Measurements from ENCODE around the gene UBE2E2. TPM values are rescaled to one million over a fixed set of nuclear protein-coding genes. Genes with fewer than 3 reads are reported as not detected.
"Not testable (repeated sequence)": the region's sequence is repeated elsewhere in the genome, so short reads cannot be mapped to it uniquely, and the experiment has no call there.

UBE2E2 gene
- total RNA-seq, 2 experiments from 2014 or later, result 0.55 to 1.3 TPM

DNA sequence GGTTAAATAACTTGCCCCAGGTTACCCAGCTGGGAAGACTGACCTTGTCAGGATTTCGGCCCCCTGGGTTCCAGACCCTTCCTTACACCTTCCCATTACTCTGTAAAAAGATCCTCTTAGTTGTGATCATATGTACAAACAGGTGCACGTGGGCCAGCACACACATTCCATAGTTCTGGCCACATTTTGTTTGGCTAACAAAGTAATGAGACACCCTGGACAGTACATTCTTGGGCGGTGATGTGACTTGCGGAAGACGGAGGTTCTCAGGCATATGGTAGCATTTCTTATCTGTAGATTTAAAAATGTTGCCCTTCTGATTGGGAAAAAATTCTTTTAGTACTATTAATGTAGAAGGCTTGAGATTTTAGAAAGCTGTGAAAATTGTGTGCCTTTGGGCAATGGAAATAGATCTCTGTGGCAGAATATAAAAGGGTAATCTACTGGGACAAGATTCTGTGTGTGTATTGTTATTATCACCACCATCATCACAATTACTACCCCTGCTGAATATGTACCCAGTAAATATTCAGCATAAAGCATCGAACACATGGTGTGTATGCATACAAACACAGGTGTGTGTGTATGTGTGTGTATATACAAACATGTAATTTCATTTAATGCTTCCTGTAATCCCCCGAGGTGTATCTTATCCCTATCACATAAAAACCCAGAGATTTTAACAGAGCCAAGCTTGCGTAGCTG lies 397.2 kb downstream of the UBE2E2 start:
- Mint-ChIP-seq H3K36me3 (ENCODE audit: low read depth) (no peaks in the 10 kb centered on the region), H3K4me1 (no peaks in the 10 kb centered on the region), H3K27me3 (no peaks in the 10 kb centered on the region), H3K4me3 (no peak overlapping the region), H3K9me3 (no peaks in the 10 kb centered on the region), H3K27ac (no peak overlapping the region)
- ChIA-PET POLR2A (no interaction called here), CTCF (no interaction called here)
- no peak for DNase-seq

DNA sequence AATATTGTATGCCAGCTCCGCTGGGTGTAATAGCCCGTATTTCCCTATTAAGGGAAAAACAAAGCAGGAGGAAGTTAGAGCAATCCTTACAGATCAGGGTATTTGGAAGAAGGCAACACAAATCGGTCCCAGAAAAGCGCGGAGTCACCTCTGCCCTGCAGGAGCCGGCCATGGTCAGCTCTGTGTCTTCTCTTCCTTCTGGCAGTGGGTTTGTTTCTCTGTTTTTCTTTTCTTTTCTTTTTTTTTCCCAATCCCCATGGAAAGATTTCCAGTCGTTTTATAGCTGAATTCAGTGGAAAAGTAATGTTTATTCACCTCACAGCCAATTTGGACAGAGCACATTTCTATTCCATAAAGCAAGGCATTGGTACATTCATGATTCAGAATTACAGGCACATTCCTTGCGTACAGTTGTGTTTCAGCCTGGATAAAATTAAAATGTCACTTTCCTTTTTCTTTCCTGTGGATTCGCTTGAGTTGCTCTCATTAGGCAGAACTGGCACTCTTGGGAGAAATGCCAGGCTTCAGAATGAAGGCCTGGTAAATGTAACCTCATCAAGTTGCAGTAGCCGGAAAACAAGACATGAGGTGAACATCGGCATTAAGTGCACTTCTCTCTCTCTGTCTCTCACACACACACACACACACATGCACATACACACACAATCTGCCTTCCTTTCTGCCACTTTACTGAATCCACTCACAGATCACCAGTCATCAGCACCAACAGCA lies 398.1 kb downstream of the UBE2E2 start:
- ChIA-PET POLR2A (no interaction called here), CTCF (no interaction called here)
- Mint-ChIP-seq H3K4me3 (no peak overlapping the region), H3K36me3 (ENCODE audit: low read depth) (no peaks in the 10 kb centered on the region), H3K27ac (no peak overlapping the region), H3K9me3 (no peaks in the 10 kb centered on the region), H3K27me3 (no peaks in the 10 kb centered on the region), H3K4me1 (no peaks in the 10 kb centered on the region)
- DNase-seq, result no peak

DNA sequence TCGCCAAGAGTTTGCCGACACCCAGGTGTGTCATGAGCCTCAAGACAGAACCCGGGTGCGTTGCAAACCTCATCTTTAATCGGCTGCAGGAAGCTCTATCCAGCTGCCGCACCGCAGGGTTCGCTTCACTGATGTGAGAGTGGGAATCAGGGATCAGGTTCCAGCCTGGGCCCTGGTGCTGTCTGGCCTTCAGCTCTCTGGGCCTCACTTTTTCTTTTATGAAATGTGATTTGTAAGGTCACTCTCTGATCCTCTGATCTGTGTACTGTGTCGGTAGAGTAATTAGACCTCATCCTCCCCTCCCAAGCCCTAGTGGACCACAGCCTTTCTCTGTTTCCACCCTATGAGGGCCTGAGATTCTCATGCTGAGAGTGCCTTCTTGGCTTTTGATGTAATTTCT lies 399.8 kb downstream of the UBE2E2 start:
- CTCF ChIA-PET, result no interaction called here
- no peaks in the 10 kb centered on the region for H3K9me3 Mint-ChIP-seq

DNA sequence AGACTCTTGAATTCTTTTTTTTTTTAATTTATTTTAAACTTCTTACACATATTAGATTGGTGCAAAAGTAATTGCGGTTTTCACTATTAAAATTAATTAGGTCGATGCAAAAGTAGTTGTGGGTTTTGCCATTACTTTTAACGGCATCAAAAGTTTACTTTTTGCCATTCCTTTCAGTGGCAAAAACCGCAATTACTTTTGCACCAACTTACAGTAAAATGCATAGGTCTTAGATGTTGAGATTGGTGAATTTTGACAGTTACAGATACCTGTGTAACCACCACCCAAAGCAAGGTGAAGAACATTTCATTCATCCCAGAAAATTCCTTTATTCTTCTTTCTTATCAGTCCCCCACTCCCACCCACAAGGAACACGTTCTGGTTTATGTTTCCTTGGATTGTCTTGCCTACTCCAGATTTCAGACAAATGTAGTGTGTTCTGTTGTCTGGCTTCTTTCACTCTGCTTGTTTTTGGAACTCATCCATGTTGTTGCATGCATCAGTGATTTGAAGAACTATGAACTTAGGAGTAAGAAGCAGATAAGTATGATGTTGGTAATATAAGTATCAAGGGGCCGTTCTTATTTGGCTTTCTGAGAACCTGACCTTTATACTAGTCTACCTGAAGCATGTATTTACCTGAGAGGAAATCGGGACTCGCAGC lies 404.2 kb downstream of the UBE2E2 start:
- Mint-ChIP-seq H3K9me3 (no peaks in the 10 kb centered on the region), H3K4me3 (no peak overlapping the region), H3K36me3 (ENCODE audit: low read depth) (no peaks in the 10 kb centered on the region), H3K27ac (no peak overlapping the region), H3K4me1 (no peaks in the 10 kb centered on the region), H3K27me3 (no peaks in the 10 kb centered on the region)
- POLR2A ChIA-PET, result no interaction called here
- CTCF ChIA-PET, result no interaction called here
- no peak for DNase-seq

More for the DNA sequence above, 399.8 kb downstream of the UBE2E2 start:
- H3K27me3 Mint-ChIP-seq, result no peaks in the 10 kb centered on the region
- H3K4me3 Mint-ChIP-seq, result no peak overlapping the region
- no peak for DNase-seq
- POLR2A ChIA-PET, result no interaction called here
- H3K27ac Mint-ChIP-seq, result no peak overlapping the region
- no peaks in the 10 kb centered on the region for H3K4me1 Mint-ChIP-seq
- no peaks in the 10 kb centered on the region for H3K36me3 Mint-ChIP-seq (ENCODE audit: low read depth)

DNA sequence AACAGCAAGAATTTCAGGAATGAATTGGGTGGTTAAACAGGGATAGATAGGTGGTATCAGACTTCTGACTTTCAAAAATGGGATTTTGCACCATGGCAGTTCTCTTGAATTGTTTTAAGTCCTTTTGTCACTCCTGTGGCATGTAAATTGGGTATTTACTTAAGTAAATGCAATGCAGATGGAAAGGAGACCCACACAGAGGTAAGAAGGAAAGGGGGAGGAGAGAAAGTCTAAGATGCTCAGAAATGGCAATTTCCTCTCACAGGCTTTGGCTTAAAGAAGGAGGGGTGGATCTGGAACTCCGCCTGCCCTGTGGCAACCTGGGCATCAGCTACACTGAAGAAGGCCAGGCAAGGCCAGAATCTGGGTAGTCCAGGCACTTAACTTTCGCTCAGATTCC lies 405.5 kb downstream of the UBE2E2 start:
- H3K36me3 Mint-ChIP-seq (ENCODE audit: low read depth), result no peaks in the 10 kb centered on the region

DNA sequence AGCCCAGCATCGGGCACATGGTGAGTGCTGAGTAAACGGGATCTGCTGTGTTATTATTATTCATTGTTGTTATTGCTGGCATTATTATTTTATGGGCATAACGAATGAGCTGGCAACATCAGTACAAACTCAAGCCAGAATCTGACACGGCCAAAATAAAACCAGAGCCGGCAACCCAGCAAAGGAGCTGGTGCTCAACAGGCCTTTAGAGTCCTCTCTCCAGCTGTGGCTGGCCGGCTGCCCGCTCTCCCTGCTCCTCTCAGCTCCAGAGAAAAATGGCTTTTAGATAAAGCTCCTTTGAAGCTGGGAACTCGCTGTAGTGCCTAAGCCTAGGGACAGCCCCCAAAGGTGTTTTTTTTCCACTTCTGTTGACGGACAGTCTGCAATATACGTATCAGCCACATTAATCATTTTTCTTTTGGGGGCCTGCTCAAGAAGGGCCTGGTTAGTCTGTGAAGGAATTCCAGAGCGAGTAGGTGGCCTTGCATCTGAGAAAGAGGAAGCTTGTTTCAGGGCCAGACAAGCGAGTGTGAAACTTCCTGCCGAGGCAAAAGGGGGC lies 408.7 kb downstream of the UBE2E2 start:
- H3K9me3 Mint-ChIP-seq, result no peaks in the 10 kb centered on the region
- DNase-seq, result no peak
- peaks cover under 1% of the 10 kb centered on the region for H3K4me1 Mint-ChIP-seq
- no peak overlapping the region for H3K4me3 Mint-ChIP-seq
- no peaks in the 10 kb centered on the region for H3K36me3 Mint-ChIP-seq (ENCODE audit: low read depth)
- ChIA-PET POLR2A (no interaction called here), CTCF (no interaction called here)
- H3K27ac Mint-ChIP-seq, result no peak overlapping the region
- H3K27me3 Mint-ChIP-seq, result no peaks in the 10 kb centered on the region

More for the DNA sequence above, 405.5 kb downstream of the UBE2E2 start:
- Mint-ChIP-seq H3K4me1 (no peaks in the 10 kb centered on the region), H3K4me3 (no peak overlapping the region), H3K27me3 (no peaks in the 10 kb centered on the region), H3K27ac (no peak overlapping the region), H3K9me3 (no peaks in the 10 kb centered on the region)
- ChIA-PET CTCF (no interaction called here), POLR2A (no interaction called here)
- DNase-seq, result no peak

DNA sequence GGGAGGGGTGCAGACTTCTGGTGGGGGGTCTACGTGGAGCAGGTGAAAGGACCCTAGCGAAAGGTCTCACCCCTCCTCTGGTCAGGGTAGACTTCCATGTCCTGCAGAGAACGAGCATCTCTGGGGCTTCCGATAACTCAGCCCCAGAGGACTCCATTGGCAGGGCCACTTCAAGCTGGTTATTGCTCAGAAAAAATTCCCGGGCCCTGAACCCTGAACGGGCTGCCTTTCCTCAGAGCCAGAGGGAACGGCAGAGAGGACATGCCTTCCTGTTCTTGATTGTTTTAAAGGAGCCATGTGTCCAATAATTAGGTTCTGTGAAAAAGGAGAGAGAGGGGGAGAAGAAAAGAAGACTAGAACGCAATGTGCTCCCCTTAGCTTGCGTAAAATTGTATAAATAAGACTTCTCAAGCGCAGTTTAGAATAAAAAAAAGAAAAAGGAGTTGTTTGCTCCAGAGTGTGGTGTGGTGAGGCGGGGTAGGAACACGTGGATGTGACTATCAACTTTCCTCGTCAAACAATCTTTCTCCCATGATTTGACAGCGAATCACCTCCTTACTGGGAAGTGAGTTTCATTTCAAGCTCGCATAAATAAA lies 409.3 kb downstream of the UBE2E2 start:
- no peak overlapping the region for H3K27ac Mint-ChIP-seq
- H3K4me1 Mint-ChIP-seq, result peaks cover 6% of the 10 kb centered on the region
- no peaks in the 10 kb centered on the region for H3K27me3 Mint-ChIP-seq
- H3K4me3 Mint-ChIP-seq, result no peak overlapping the region
- H3K36me3 Mint-ChIP-seq (ENCODE audit: low read depth), result no peaks in the 10 kb centered on the region
- no peak for DNase-seq
- POLR2A ChIA-PET, result no interaction called here
- H3K9me3 Mint-ChIP-seq, result no peaks in the 10 kb centered on the region
- CTCF ChIA-PET, result no interaction called here

DNA sequence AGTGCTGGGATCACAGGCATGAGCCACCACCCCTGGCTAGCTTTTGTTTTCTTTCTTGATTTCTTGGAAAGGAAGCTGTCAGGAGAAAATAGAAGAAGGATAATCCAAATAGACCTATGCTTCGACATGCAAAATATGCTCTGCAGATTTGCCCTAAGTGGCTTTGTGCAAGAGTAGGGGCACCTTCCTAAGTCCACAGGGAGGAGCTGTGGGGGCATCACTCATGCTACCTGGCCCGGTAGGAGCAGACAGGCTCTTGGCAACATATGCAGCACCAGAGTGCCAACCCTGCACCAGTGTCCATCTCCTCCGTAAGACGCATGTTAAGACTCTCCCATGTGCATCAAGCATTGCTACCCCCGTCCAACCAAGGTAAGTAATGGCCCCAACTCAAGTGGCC lies 411.9 kb downstream of the UBE2E2 start:
- CTCF ChIA-PET, result no interaction called here
- no peak overlapping the region for H3K4me3 Mint-ChIP-seq
- peaks cover 6% of the 10 kb centered on the region for H3K4me1 Mint-ChIP-seq

DNA sequence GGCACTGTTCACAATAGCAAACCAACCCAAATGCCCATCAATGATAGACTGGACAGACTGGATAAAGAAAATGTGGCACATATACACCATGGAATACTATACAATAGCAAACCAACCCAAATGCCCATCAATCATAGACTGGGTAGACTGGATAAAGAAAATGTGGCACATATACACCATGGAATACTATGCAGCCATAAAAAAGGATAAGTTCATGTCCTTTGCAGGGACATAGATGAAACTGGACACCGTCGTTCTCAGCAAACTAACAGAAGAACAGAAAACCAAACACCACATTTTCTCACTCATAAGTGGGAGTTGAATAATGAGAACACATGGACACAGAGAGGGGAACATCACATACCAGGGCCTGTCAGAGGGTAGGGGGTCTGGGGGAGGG lies 415.3 kb downstream of the UBE2E2 start:
- H3K4me3 Mint-ChIP-seq; H3K36me3 Mint-ChIP-seq (ENCODE audit: low read depth); H3K4me1 Mint-ChIP-seq; H3K27ac Mint-ChIP-seq; POLR2A ChIA-PET; DNase-seq; CTCF ChIA-PET; H3K27me3 Mint-ChIP-seq; H3K9me3 Mint-ChIP-seq: not testable (repeated sequence)

More for the DNA sequence above, 411.9 kb downstream of the UBE2E2 start:
- Mint-ChIP-seq H3K27me3 (no peaks in the 10 kb centered on the region), H3K27ac (no peak overlapping the region), H3K9me3 (peaks cover 8% of the 10 kb centered on the region), H3K36me3 (ENCODE audit: low read depth) (no peaks in the 10 kb centered on the region)
- DNase-seq, result no peak
- POLR2A ChIA-PET, result no interaction called here

DNA sequence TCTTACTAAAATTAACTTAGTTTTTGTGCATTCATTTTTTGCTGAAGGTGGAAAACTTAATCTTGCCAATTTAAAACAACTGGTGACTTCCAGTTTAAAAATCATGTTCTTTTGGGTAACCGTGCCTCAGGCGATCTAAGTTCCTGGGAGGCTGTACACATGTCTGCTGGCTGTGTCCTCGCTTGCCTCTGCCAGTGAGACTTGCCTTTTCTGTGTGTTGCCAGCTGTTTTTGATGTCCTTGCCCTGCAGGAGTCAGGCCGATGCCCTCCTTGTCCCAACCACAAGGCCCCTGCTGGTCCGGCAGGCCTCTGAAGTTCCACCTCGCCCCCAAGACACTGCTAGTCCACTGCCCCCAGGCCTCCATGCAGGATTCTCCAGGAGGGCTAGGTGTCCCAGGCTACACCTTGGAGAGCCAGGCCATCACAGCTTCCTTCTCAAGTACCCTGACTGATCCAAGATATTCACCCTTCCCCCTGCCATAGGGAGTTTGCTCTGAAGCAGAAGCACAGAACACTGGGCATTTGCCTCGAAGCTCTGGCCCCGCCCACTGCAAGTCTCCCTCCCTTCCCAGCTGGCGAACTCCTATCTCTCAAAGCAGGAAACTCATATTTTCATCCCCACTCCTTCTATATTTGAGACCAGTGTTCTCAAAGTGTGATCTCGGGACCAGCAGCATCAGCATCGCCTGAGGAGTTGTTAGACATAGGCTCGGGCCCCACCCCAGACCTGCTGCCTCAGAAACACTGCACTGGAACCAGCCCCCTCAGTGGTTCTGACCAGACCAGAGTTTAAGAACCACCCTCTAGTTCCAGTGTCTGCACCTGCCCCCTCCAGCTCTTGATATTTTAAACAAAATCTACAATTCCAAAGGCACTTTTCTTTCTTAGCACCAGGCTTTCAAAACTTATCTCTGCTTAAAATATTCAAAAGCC lies 416.8 kb downstream of the UBE2E2 start:
- ChIA-PET CTCF (no interaction called here), POLR2A (no interaction called here)
- H3K36me3 Mint-ChIP-seq (ENCODE audit: low read depth), result no peaks in the 10 kb centered on the region

DNA sequence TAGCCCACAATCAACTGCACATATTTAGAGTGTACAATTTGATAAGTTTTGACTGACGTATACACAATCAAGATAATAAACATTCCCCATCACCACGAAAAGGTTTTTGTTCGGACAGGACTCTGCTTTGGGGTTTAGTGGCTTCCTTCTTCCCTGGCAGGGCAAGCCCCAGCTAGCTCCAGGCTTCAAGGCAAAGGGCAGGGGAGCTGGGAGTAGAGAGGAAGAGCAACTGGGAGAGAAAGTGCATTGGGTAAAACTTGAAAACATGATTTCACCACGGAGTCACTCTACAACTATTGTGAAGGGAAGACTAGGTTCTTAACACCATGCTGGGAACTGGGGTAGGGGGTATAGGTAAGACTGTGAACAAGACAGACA lies 417.5 kb downstream of the UBE2E2 start:
- no peaks in the 10 kb centered on the region for H3K27me3 Mint-ChIP-seq
- no peak overlapping the region for H3K4me3 Mint-ChIP-seq
- H3K36me3 Mint-ChIP-seq (ENCODE audit: low read depth), result no peaks in the 10 kb centered on the region
- ChIA-PET CTCF (no interaction called here), POLR2A (no interaction called here)
- no peak for DNase-seq
- peaks cover 6% of the 10 kb centered on the region for H3K4me1 Mint-ChIP-seq
- H3K27ac Mint-ChIP-seq, result no peak overlapping the region
- peaks cover 11% of the 10 kb centered on the region for H3K9me3 Mint-ChIP-seq

More for the DNA sequence above, 416.8 kb downstream of the UBE2E2 start:
- no peak overlapping the region for H3K27ac Mint-ChIP-seq
- peaks cover 11% of the 10 kb centered on the region for H3K9me3 Mint-ChIP-seq
- no peak overlapping the region for H3K4me3 Mint-ChIP-seq
- H3K27me3 Mint-ChIP-seq, result no peaks in the 10 kb centered on the region
- no peak for DNase-seq
- peaks cover 6% of the 10 kb centered on the region for H3K4me1 Mint-ChIP-seq

DNA sequence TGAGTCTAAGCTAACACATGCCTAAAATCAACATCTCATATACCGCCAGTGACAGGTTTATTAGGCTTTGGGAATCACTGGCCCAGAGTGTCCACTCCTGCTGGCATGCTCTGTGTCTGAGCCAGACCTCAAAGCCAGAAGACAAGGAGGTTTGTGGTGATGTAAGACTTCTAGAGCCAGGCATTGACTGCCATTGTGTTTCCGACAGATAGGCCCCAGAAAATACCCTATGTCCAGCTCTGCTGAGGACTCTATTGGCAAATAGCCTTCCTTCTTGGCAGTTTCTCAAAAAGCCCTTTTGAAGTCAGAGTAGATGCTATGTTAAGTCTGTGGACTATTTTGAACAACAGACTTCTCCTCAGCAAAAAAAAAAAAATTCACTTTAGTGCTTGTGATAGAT lies 420.7 kb downstream of the UBE2E2 start:
- ChIA-PET POLR2A (no interaction called here), CTCF (no interaction called here)
- H3K27ac Mint-ChIP-seq, result no peak overlapping the region
- DNase-seq, result no peak
- no peaks in the 10 kb centered on the region for H3K27me3 Mint-ChIP-seq
- H3K4me1 Mint-ChIP-seq, result no peaks in the 10 kb centered on the region
- no peak overlapping the region for H3K4me3 Mint-ChIP-seq
- H3K9me3 Mint-ChIP-seq, result peaks cover 3% of the 10 kb centered on the region
- H3K36me3 Mint-ChIP-seq (ENCODE audit: low read depth), result no peaks in the 10 kb centered on the region

DNA sequence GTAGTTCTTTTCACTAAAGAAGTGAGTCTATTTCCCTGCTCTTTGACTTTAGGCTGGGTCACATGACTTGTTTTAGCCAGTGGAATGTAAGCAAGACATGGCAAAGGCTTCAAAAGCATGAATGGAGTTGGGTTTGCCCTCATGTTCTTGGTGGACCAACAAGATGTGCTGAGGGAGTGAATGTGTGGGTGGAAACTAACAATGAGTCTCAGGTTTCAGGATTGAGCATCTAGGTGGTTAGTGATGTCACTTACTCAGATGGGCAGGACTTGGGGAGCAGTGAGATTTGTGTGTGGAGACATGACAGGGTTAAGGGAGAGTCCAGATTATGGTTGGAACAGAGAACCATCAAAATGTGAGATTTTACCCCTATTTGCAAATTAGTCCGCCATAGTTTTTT lies 421.2 kb downstream of the UBE2E2 start:
- no peak overlapping the region for H3K27ac Mint-ChIP-seq
- no peaks in the 10 kb centered on the region for H3K4me1 Mint-ChIP-seq
- peaks cover 3% of the 10 kb centered on the region for H3K9me3 Mint-ChIP-seq
- no peaks in the 10 kb centered on the region for H3K36me3 Mint-ChIP-seq (ENCODE audit: low read depth)
- CTCF ChIA-PET, result no interaction called here
- H3K27me3 Mint-ChIP-seq, result no peaks in the 10 kb centered on the region
- no peak for DNase-seq
- POLR2A ChIA-PET, result no interaction called here
- H3K4me3 Mint-ChIP-seq, result no peak overlapping the region
